ENCODE results near the gene TARBP1. TPM values are rescaled to one million over a fixed set of nuclear protein-coding genes. Genes with fewer than 3 reads are reported as not detected.
"Not testable (repeated sequence)": the region's sequence is repeated elsewhere in the genome, so short reads cannot be mapped to it uniquely, and the experiment has no call there.

TARBP1 gene
- total RNA-seq, 1 experiment from 2014 or later = 13.5 TPM

DNA sequence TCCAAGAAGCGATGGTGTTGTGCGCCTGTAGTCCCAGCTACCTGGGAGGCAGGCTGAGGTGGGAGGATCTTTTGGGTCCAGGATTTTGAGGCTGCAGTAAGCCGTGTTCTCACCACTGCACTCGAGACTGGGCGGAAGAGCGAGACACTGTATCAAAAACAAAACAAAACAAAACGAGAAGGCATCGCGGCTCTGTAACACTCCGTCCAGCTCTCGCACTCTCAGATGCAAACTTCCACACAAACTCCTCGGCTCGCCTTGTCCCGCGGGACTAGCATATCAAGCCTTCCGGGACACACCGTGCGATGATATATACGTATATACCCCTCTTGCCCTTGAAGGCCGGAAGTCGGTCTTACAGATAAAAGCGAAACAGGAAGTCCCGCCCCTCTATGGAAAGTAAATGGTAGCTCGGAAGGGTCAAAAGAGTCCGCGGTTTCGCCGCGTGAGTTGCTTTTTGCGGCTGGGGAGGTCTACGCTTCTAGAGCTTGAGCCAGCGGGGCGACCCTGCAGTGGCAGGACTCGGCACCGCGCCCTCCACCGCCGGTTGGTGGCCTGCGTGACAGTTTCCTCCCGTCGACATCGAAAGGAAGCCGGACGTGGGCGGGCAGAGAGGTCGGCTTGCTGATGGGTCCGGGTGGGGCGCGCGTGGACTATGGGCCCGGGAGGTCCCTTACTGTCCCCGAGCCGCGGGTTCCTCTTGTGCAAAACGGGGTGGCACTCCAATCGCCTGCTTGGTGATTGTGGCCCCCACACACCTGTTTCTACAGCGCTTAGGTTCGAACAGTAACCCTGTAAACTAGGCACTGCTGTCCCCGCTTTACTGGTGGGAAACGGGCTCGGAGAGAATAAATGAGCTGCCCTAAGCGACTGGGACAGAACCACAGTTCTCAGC, 105.7 kb downstream of the TARBP1 start, which contains the start of gene COA6:
Gene COA6, plus strand, starts transcription at position 393 of the 895 bp plus-strand sequence. Its CDS starts 11 bp downstream, at position 404.
- peak; percentile 97 for DNase-seq (ENCODE audit: low read depth)

DNA sequence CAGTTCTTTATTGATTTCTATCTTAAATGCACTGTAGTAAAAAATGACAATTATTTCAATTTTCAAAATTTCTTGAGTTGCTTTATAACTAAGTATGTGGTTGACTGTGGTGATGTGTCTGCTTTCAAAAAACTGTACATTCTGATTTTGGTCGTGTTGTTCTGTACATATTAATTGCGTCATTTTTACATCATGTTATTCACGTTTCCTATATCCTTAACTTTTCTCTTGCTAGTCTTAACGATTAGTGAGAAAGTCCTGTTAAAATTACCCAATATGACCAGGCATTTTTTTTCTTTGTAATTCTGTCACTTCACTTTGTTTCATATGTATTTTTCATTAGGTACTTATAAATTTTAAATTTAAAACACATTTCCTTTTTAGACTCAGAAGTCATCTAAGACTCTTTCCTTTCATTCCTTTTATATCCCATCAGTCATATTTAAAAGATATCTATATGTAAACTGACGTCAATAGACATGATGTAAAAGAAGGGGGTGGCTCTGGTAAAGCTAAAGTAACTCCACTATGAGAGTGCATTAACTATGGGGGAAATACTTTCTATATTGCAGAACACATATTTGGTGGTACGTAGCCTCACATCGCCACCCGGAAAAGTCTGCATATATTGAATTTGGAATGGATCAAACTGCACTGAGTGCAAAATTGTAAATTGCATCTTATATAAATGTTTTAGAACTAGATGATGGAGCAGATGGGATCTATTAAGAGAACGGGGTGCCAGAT, 106.8 kb downstream of the TARBP1 start:
- in situ Hi-C loops (cut with HindIII; ENCODE audit: low pct_unique_long_range_greater_than_20kb, low sequenced_read_pairs) = no loop called here
- no peak for DNase-seq (ENCODE audit: low read depth)

More for the DNA sequence above, 105.7 kb downstream of the TARBP1 start, which contains the start of gene COA6:
- in situ Hi-C loops (cut with HindIII; ENCODE audit: low pct_unique_long_range_greater_than_20kb, low sequenced_read_pairs) = no loop called here

DNA sequence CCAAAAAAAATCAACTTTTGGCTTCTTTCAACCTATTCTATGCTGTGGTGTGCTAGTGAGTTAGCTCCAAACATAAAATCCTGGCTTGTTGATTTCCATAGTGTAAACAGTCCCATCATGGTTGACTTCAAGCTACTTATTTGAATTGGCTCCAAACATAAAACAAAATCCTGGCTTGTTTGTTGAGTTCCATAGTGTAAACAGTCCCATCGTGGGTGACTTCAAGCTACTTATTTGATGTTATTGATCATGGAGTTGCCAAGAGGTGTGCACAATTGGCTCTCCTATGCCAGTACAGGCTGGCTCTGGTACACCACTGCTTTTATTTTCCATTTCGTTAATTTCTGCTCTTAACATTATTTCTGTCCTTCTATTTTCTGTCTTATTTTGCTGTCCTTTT, 107.6 kb downstream of the TARBP1 start:
- no peak for DNase-seq (ENCODE audit: low read depth)

DNA sequence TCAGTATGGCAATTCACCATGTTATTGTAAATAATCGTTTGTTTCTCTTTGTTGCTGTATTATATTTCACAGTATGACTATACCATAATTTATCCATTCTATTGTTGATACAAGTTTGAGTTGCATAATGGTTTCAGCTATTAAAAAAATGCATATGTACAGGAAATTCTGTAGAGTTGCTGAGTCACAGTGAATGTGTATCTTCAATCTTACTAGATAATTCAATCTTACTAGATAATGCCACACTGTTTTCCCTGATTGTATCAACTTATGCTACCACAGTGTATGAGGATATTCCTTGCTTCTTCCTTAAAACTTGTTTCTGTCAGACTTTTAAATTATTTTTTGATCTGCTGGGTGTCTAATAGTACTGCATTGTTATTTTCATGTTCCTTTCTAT, 109.2 kb downstream of the TARBP1 start:
- peak; percentile 50 for DNase-seq (ENCODE audit: low read depth)

More for the DNA sequence above, 107.6 kb downstream of the TARBP1 start:
- in situ Hi-C loops (cut with HindIII; ENCODE audit: low pct_unique_long_range_greater_than_20kb, low sequenced_read_pairs) = no loop called here

DNA sequence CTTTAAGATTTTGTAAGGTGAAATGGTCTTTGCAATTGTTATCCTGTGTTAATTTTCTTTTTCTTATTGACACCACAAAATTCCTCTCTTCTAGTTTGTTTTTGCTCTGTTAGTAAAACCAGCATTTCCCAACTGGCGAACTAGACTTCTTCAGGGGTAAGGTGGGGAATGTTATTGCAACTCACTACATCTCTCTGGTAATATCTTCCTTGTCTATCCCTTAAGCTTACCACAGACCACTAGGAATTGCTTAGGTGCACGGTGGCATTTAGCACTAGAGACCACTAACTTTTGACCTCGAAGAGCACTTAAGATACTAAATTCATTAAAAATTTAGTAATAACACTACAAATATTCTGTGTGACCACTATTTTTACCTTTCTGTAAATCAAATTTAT, 109.9 kb downstream of the TARBP1 start:
- in situ Hi-C loops (cut with HindIII; ENCODE audit: low pct_unique_long_range_greater_than_20kb, low sequenced_read_pairs) = no loop called here
- DNase-seq (ENCODE audit: low read depth) = no peak

More for the DNA sequence above, 109.2 kb downstream of the TARBP1 start:
- in situ Hi-C loops (cut with HindIII; ENCODE audit: low pct_unique_long_range_greater_than_20kb, low sequenced_read_pairs) = no loop called here

DNA sequence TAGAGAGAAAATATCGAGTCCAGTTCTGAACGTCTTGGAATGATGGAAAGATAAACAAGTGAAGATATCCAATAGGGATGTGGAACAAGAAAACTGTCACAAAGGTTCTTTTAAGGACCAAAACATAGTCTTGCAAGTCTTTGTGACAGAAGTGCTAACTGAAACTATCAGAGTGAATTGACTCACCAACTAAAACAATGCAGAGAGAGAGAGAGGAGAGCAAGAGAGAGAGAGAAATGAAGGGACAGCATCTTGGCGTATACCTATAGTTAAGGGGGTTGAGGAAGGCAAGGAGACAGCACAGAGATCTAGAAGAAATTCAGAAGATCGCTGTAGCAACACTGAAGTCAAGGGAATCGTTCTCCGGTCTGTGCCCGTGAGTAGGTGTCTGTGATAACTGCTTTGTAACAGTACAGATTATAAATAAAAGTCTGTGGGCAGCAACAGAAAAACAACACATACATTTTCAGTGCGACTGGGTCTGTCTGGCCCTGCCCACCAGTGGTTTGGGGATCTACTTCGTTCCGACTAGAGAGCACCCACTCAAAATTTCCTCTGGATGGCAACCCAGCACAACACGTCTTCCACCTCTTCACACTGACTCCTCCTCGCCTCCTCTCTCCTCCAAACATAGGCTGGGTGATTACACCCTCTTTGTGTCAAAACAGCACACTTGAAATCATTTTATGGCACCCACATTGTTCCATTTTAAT, 110.5 kb downstream of the TARBP1 start:
- in situ Hi-C loops (cut with HindIII; ENCODE audit: low pct_unique_long_range_greater_than_20kb, low sequenced_read_pairs) = no loop called here
- DNase-seq (ENCODE audit: low read depth) = no peak

DNA sequence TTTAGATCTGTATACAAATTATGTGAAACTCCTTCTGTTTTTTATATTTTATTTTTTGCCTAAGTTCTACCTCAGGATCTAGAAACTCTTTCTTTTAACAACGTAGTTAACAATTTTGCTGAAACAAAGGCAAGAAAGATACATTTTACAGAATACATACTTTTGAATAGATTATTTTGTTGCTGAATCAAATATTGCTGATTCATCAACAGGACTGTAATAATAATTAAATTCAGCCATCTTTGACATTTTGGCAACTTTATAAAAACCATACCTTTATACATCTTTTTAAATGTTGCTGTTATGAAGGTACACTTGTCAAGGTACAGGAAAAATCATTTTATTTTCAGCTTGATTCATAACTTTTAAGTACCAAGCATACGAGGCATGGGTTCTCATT, 116.4 kb downstream of the TARBP1 start:
- in situ Hi-C loops (cut with HindIII; ENCODE audit: low pct_unique_long_range_greater_than_20kb, low sequenced_read_pairs) = no loop called here

DNA sequence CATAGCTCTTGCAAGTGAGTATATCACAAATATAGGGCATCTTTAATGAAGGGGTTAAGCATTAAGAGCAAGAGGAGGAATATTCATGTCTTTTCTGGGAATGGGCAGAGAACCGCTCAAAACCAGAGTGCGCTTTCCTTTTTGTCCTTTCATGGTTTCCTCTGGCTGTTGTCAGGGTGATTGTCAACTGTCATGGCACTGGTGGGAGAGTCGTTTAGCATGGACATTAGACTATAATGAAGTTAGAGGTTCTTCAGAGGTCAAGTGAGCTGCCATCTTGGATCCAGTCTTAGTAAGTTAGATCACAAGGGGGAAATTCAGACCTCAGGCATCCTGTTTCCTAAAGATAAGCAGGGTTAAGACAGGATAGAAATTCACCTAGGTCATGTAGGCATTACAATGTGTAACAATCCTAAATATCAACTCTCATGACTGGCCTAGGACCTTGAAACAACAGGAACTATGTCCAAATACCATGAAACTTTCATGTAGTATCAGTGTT, 117.8 kb downstream of the TARBP1 start:
- DNase-seq (ENCODE audit: low read depth) = no peak
- in situ Hi-C loops (cut with HindIII; ENCODE audit: low pct_unique_long_range_greater_than_20kb, low sequenced_read_pairs) = no loop called here

More for the DNA sequence above, 116.4 kb downstream of the TARBP1 start:
- no peak for DNase-seq (ENCODE audit: low read depth)

DNA sequence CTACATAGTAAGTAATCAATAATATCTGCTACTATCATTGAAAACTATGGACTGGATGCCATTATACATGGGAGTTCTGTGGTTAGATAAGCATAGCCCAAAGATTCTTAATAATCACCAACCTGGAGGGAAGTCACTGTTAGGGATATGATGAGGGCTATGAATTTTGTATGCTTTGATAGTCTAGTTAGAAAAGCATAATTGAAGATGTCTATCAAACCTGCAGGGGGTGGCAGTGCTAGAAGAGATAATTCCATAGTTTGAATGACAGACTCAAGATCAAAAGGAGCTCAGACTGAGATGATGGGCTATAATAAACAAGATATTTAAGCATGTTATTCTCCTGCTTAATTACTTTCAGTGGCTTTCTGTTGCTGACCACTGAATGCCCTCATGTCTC, 121.1 kb downstream of the TARBP1 start:
- in situ Hi-C loops (cut with HindIII; ENCODE audit: low pct_unique_long_range_greater_than_20kb, low sequenced_read_pairs) = no loop called here
- no peak for DNase-seq (ENCODE audit: low read depth)

DNA sequence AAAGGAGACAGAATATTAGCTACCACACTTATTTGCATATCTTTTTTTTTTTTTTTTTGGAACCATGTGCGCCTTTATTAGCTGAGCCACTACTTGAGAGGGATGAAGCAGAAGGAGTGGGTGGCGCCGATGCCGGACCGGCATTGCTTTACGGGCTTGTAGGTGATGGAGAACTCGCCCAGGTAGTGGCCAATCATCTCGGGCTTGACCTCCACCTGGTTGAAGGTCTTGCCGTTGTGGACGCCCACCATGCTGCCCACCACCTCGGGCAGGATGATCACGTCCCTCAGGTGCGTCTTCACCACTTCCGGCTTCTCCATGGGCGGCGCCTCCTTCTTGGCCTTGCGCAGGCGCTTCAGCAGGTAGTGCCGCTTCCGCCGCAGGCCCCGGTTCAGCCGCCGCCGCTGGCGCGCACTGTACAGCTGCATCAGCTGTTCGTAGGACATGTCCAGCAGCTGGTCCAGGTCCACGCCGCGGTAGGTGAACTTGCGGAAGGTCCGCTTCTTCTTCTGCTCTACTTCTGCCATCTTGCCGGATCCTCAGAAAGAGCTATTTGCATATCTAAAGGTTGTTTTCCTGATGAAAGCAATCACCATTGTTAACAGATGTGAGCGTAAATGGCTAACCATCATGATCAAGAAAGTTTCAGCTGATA, 122.2 kb downstream of the TARBP1 start:
- in situ Hi-C loops (cut with HindIII; ENCODE audit: low pct_unique_long_range_greater_than_20kb, low sequenced_read_pairs) = not testable (repeated sequence)
- DNase-seq (ENCODE audit: low read depth) = peak; percentile 79

DNA sequence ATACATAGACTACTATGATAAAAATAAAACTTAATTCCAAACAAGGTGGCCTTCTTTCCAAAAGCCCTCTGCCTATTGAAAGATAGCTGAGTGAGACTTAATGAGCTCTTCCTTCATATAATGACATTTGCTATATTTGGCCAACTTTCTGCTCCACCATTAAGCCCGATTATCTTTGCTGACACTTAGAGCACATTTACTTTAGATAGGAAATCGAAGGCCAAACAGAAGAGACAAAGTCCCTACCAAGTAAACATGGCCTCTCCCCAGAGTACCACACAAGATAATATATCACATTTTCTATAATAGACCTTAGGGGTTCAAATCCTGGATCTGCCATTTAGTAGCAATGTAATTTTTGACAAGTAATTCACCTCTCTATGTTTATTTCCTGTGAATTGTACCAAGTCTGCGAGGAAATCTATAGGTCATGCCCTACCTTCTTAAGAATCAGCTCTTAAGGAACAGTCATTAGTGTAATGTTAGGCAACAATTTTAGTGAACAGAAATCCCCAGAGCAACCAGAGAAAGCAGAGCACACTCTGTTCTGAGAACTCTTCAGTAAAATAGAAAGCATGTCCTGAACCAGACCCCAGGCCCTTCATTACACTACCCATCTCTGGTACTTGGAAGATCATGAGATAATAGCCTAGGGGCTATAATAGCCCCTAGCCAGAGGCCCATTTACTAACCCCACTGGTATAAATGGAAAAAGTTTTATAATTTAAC, 123.0 kb downstream of the TARBP1 start:
- no peak for DNase-seq (ENCODE audit: low read depth)
- in situ Hi-C loops (cut with HindIII; ENCODE audit: low pct_unique_long_range_greater_than_20kb, low sequenced_read_pairs) = no loop called here

DNA sequence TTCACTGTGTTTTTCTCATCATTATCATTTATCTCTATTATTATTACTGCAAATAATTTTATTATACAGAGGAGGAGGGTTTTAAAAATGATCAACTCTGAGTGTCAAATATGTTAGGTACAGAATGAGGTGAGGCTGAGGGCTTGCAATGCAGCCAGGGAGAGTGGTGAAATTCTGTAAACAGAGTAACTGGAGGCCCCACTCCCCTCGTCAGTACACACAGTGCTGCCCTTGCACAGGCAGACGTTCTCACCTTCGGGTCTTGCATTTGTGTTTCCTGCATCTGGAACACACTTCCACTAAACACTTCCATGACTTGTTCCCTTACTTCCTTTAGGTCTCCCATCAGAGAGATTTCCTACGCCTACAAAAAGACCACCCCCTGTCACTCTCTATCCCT, 130.0 kb downstream of the TARBP1 start:
- in situ Hi-C loops (cut with HindIII; ENCODE audit: low pct_unique_long_range_greater_than_20kb, low sequenced_read_pairs) = no loop called here
- no peak for DNase-seq (ENCODE audit: low read depth)

DNA sequence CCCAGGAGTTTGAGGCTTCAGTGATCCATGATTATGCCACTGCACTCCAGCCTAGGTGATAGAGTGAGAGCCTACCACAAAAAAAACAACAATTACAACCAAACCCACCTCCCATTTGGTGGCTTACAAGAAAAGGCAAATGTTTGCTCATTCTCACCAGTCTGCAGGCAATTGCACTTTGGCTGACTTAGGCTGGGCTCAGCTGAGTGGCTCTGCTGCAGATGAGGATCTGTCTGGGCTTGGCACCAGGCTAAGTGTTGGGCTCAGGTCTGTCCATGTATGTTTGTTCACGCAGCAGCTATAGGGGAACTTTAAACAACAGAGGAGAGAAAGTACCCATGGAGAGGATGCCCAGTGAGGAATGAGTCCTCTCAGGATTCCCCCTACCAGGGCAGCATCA, 133.7 kb downstream of the TARBP1 start:
- no peak for DNase-seq (ENCODE audit: low read depth)
- in situ Hi-C loops (cut with HindIII; ENCODE audit: low pct_unique_long_range_greater_than_20kb, low sequenced_read_pairs) = no loop called here

DNA sequence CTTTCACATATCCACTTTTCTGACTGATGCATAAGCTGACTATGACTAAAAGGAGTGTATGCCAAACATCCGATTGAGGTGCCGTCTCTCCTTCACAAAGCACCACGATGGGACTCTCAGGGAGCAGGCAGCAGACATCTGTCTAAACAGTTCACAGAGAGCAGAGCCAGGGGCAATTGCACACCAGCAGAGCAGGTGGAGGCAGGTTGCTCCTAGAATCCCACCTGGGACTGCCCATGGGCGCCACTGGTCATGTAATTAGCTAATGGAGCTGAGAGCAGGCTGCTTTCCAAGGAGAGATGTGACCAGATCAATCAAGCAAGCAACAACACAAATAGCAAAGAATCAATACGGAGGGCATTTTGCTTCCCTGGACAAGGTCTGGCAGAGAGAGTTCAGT, 136.2 kb downstream of the TARBP1 start:
- in situ Hi-C loops (cut with HindIII; ENCODE audit: low pct_unique_long_range_greater_than_20kb, low sequenced_read_pairs) = no loop called here
- no peak for DNase-seq (ENCODE audit: low read depth)
